ENCODE data around the gene ADM2. TPM values are rescaled to one million over a fixed set of nuclear protein-coding genes. Genes with fewer than 3 reads are reported as not detected.
A peak's percentile ranks its signal among the peaks of the same experiment; 100 is the strongest.

ADM2 gene
- total RNA-seq, 1 donor from 2014 or later: 23.0 TPM

DNA sequence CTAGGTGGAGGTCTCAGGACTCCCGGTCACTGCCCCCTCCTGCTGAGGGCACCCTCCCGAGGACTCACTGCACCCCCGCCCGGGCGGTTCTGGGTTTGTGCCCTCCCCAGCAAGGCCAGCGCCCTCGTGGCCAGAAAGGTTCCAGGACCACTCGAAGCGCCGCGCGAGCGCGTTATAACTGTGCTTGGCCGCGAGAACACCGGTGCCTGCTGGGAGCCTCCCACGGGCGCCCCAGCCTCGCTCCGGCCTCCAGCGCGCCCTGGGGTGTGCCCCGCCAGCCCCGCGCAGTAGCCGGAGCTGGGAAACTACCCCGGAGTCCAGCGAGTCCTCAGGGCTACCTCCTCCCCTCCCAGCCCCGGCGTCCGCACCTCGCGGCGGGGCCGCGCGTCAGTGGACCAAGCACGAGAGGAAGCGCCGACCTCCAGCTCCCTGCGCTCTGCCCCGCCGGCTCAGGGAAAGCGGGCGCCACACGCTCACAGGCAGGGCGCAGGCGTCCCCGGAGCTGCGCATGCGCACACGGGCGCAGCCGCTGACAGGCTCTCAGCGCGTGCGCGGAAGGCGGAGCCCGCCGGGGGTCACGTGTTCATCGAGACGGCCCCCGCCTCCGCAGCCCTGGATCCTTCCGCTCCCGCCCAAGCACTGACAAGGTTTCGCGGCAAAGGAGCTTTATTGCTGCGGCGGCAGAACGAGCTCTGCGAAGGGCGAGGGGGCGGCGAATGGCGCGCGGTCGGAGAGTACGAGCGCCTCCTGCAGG is 43.9 kb downstream of the ADM2 start, which contains the start of gene SCO2:
TSS of gene SCO2 (minus strand) at position 495 of the 754 bp plus-strand sequence. CDS start 1,187 bp downstream, outside the sequence.
- Histone ChIP-seq H3K36me3 (ENCODE audit: insufficient read depth, low read length) (no peaks in the 10 kb centered on the region), H3K4me2 (ENCODE audit: low read length) (peak within 1 kb of the TSS; percentile 99), H3K4me1 (ENCODE audit: insufficient read depth, low read length) (peaks cover 22% of the 10 kb centered on the region), H3K9ac (ENCODE audit: low read length) (peak within 1 kb of the TSS; percentile 84), H4K20me1 (ENCODE audit: insufficient read depth, low read length) (peaks cover 42% of the 10 kb centered on the region), H3K27me3 (ENCODE audit: insufficient read depth, low read length) (peaks cover 12% of the 10 kb centered on the region), H2AFZ (ENCODE audit: low read depth, low read length) (peak within 1 kb of the TSS; percentile 83), H3K79me2 (ENCODE audit: insufficient read depth, low read length) (peaks cover 36% of the 10 kb centered on the region), H3K27ac (ENCODE audit: low read depth, low read length) (peak within 1 kb of the TSS; percentile 77), H3K9me3 (ENCODE audit: insufficient read depth, low read depth, low read length) (no peaks in the 10 kb centered on the region), H3K4me3 (ENCODE audit: insufficient read depth, low read depth, low read length) (peak within 1 kb of the TSS; percentile 72)
- peaks cover 4% of the 10 kb centered on the region for H3K4me1 Mint-ChIP-seq (ENCODE audit: low read depth, unreplicated experiment)
- H3K27ac Mint-ChIP-seq (ENCODE audit: unreplicated experiment): peak within 1 kb of the TSS; percentile 90
- peaks cover 7% of the 10 kb centered on the region for H3K36me3 Mint-ChIP-seq (ENCODE audit: low read depth, unreplicated experiment)
- TF ChIP-seq EZH2 (IDR thresholded peaks at IDR 0.05; ENCODE audit: insufficient read depth, low read length): no peak
- TF ChIP-seq, protein P1, sequence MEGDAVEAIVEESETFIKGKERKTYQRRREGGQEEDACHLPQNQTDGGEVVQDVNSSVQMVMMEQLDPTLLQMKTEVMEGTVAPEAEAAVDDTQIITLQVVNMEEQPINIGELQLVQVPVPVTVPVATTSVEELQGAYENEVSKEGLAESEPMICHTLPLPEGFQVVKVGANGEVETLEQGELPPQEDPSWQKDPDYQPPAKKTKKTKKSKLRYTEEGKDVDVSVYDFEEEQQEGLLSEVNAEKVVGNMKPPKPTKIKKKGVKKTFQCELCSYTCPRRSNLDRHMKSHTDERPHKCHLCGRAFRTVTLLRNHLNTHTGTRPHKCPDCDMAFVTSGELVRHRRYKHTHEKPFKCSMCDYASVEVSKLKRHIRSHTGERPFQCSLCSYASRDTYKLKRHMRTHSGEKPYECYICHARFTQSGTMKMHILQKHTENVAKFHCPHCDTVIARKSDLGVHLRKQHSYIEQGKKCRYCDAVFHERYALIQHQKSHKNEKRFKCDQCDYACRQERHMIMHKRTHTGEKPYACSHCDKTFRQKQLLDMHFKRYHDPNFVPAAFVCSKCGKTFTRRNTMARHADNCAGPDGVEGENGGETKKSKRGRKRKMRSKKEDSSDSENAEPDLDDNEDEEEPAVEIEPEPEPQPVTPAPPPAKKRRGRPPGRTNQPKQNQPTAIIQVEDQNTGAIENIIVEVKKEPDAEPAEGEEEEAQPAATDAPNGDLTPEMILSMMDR (IDR thresholded peaks at IDR 0.05; ENCODE audit: insufficient read depth, low read depth, low read length): no peak
- H3K27me3 Mint-ChIP-seq (ENCODE audit: low read depth, unreplicated experiment): no peaks in the 10 kb centered on the region
- peaks cover 3% of the 10 kb centered on the region for H3K9me3 Mint-ChIP-seq (ENCODE audit: unreplicated experiment)
- peak within 1 kb of the TSS; percentile 97 for H3K4me3 Mint-ChIP-seq (ENCODE audit: unreplicated experiment)
- peak; percentile 17 for FAIRE-seq
- peak; percentile 94 for DNase-seq (ENCODE audit: low read depth)

DNA sequence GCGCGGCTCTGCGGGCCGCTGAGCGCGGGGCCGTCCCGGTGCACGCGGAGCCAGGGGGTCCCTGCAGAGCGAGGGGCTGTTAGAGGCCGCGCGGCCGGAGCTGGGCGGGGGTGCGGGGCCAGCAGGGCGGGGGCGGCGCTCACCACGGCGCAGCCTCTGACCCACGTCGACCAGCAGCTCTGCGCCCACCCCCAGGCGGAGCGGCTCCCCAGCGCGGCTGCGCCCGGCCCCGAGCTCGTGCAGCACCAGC is 44.4 kb downstream of the ADM2 start:
- Mint-ChIP-seq H3K9me3 (ENCODE audit: unreplicated experiment) (peaks cover 3% of the 10 kb centered on the region), H3K4me1 (ENCODE audit: low read depth, unreplicated experiment) (peaks cover 4% of the 10 kb centered on the region), H3K4me3 (ENCODE audit: unreplicated experiment) (peak overlapping the region; percentile 97), H3K27ac (ENCODE audit: unreplicated experiment) (no peak overlapping the region), H3K36me3 (ENCODE audit: low read depth, unreplicated experiment) (peaks cover 7% of the 10 kb centered on the region), H3K27me3 (ENCODE audit: low read depth, unreplicated experiment) (no peaks in the 10 kb centered on the region)
- H3K4me1 ChIP-seq (ENCODE audit: insufficient read depth, low read length): peaks cover 26% of the 10 kb centered on the region
- no peaks in the 10 kb centered on the region for H3K9me3 ChIP-seq (ENCODE audit: insufficient read depth, low read depth, low read length)
- H3K4me2 ChIP-seq (ENCODE audit: low read length): peak overlapping the region; percentile 99
- H3K36me3 ChIP-seq (ENCODE audit: insufficient read depth, low read length): no peaks in the 10 kb centered on the region
- DNase-seq (ENCODE audit: low read depth) (no peak), FAIRE-seq (no peak)
- H3K27me3 ChIP-seq (ENCODE audit: insufficient read depth, low read length): peaks cover 16% of the 10 kb centered on the region
- peak overlapping the region; percentile 21 for H3K27ac ChIP-seq (ENCODE audit: low read depth, low read length)
- peak overlapping the region; percentile 83 for H2AFZ ChIP-seq (ENCODE audit: low read depth, low read length)
- no peak for TF ChIP-seq EZH2 (IDR thresholded peaks at IDR 0.05; ENCODE audit: insufficient read depth, low read length)
- TF ChIP-seq, protein P1 (IDR thresholded peaks at IDR 0.05; ENCODE audit: insufficient read depth, low read depth, low read length): peak; percentile 3
- H4K20me1 ChIP-seq (ENCODE audit: insufficient read depth, low read length): peaks cover 42% of the 10 kb centered on the region
- H3K4me3 ChIP-seq (ENCODE audit: insufficient read depth, low read depth, low read length): peak overlapping the region; percentile 72
- H3K79me2 ChIP-seq (ENCODE audit: insufficient read depth, low read length): peaks cover 36% of the 10 kb centered on the region
- peak overlapping the region; percentile 74 for H3K9ac ChIP-seq (ENCODE audit: low read length)
